Bone marrow (tissue), 2 donors: ENCODE data around the gene ATP2B3.

Experiments used
- DNase-seq, 2 donors: peaks; one replicate each; lab custom pipeline; 2025; lab: John Stamatoyannopoulos, UW

Gene ATP2B3

GRCh38 chrX:153533091-153533490 is 15.6 kb downstream of the ATP2B3 start:
- no peak for DNase-seq

GRCh38 chrX:153537080-153537479 is 19.6 kb downstream of the ATP2B3 start:
- no peak for DNase-seq

- DNase-seq, result no peak
Observed at GRCh38 chrX:153537526-153538295, 20.3 kb downstream of the ATP2B3 start.

GRCh38 chrX:153538424-153538823 is 21.0 kb downstream of the ATP2B3 start:
- no peak for DNase-seq

GRCh38 chrX:153539171-153539978 is 21.9 kb downstream of the ATP2B3 start:
- peak; percentile 8 to 24 for DNase-seq

GRCh38 chrX:153539979-153540358 is 22.5 kb downstream of the ATP2B3 start:
- no peak for DNase-seq

- no peak for DNase-seq
Observed at GRCh38 chrX:153544727-153545126, 27.3 kb downstream of the ATP2B3 start.

GRCh38 chrX:153546386-153546785 is 28.9 kb downstream of the ATP2B3 start:
- no peak for DNase-seq

GRCh38 chrX:153547195-153547594 is 29.8 kb downstream of the ATP2B3 start:
- DNase-seq, result no peak

GRCh38 chrX:153549231-153549630 is 31.8 kb downstream of the ATP2B3 start:
- no peak for DNase-seq

GRCh38 chrX:153549807-153550206 is 32.4 kb downstream of the ATP2B3 start:
- DNase-seq, result no peak

GRCh38 chrX:153551135-153551534 is 33.7 kb downstream of the ATP2B3 start:
- no peak for DNase-seq

GRCh38 chrX:153554519-153555167 is 37.2 kb downstream of the ATP2B3 start:
- peak; percentile 5 to 68 for DNase-seq

GRCh38 chrX:153556767-153557166 is 39.3 kb downstream of the ATP2B3 start:
- no peak for DNase-seq

GRCh38 chrX:153557618-153558355 is 40.3 kb downstream of the ATP2B3 start:
- DNase-seq, result no peak

- peak in 1 of 2 donors; percentile 0 for DNase-seq
Observed at GRCh38 chrX:153560000-153560399, 42.6 kb downstream of the ATP2B3 start.

GRCh38 chrX:153560466-153560865 is 43.0 kb downstream of the ATP2B3 start:
- DNase-seq, result no peak

- no peak for DNase-seq
Observed at GRCh38 chrX:153561337-153561736, 43.9 kb downstream of the ATP2B3 start.

GRCh38 chrX:153562546-153562945 is 45.1 kb downstream of the ATP2B3 start:
- no peak for DNase-seq

- no peak for DNase-seq
Observed at GRCh38 chrX:153564047-153564606, 46.7 kb downstream of the ATP2B3 start.

- no peak for DNase-seq
Observed at GRCh38 chrX:153565996-153566580, 48.6 kb downstream of the ATP2B3 start.
